GOT3 (cell line): ENCODE results near the gene WDR74.
"Not testable (repeated sequence)": the region's sequence is repeated elsewhere in the genome, so short reads cannot be mapped to it uniquely, and the experiment has no call there.

Experiments used
- DNase-seq: peaks from one replicate; lab custom pipeline; 2025; ENCODE audit warnings: mixed read lengths; lab: John Stamatoyannopoulos, UW

WDR74 gene

GRCh38 chr11:62860835-62861563 lies 21.6 kb upstream of the WDR74 start:
- DNase-seq, result no peak

- DNase-seq, result not testable (repeated sequence)
These were observed 19.9 kb upstream of the WDR74 start for GRCh38 chr11:62859281-62859703.

GRCh38 chr11:62858201-62858600 lies 18.8 kb upstream of the WDR74 start:
- DNase-seq, result no peak

- no peak for DNase-seq
These were observed 18.2 kb upstream of the WDR74 start for GRCh38 chr11:62857541-62857982.

- DNase-seq, result no peak
These were observed 17.0 kb upstream of the WDR74 start for GRCh38 chr11:62856333-62856895.

GRCh38 chr11:62855571-62856332 lies 16.4 kb upstream of the WDR74 start:
- DNase-seq, result peak; percentile 96

- no peak for DNase-seq
These were observed 15.6 kb upstream of the WDR74 start for GRCh38 chr11:62854825-62855570.

- DNase-seq, result no peak
These were observed 14.8 kb upstream of the WDR74 start for GRCh38 chr11:62854013-62854824.

GRCh38 chr11:62853279-62853965 lies 14.0 kb upstream of the WDR74 start:
- no peak for DNase-seq

- no peak for DNase-seq
These were observed 13.3 kb upstream of the WDR74 start for GRCh38 chr11:62852523-62853188.

- no peak for DNase-seq
These were observed 12.6 kb upstream of the WDR74 start for GRCh38 chr11:62851807-62852522.

GRCh38 chr11:62850911-62851806 lies 11.8 kb upstream of the WDR74 start:
- DNase-seq, result no peak

- no peak for DNase-seq
These were observed 8.5 kb upstream of the WDR74 start for GRCh38 chr11:62847767-62848314.

GRCh38 chr11:62846177-62846576 lies 6.8 kb upstream of the WDR74 start:
- DNase-seq, result no peak

- no peak for DNase-seq
These were observed 4.8 kb upstream of the WDR74 start for GRCh38 chr11:62844154-62844553.

- DNase-seq, result no peak
These were observed 4.1 kb upstream of the WDR74 start for GRCh38 chr11:62843466-62843865.

GRCh38 chr11:62842891-62843290 lies 3.5 kb upstream of the WDR74 start:
- not testable (repeated sequence) for DNase-seq

GRCh38 chr11:62842171-62842741 lies 2.9 kb upstream of the WDR74 start:
- no peak for DNase-seq
